Prostate gland (tissue), 2 donors: ENCODE results near the gene TPO.

Source experiments
- CTCF ChIP-seq, 4 experiments: fragments of 200-600 bp in 2 of 4; fragments of 450-650 bp in 2 of 4; sonication (generic) in 2 of 4; IDR thresholded peaks; 1 replicate in 3 of 4; 2 replicates in 1 of 4; pipeline ENCODE4 v1.5.1; 2016 to 2019; ENCODE audit warnings: antibody characterized with exemption in 4 of 4, mild to moderate bottlenecking in 2 of 4, moderate library complexity in 2 of 4
- POLR2A ChIP-seq: fragments of 450-650 bp; IDR thresholded peaks from one replicate; pipeline ENCODE4 v1.6.1; 2016; ENCODE audit warnings: antibody characterized with exemption, mild to moderate bottlenecking
- POLR2AphosphoS5 ChIP-seq: sonication (generic); formaldehyde crosslinking; IDR thresholded peaks from one replicate; pipeline ENCODE4 v1.6.1; 2017; ENCODE audit warnings: antibody characterized with exemption

- TF ChIP-seq POLR2A (no peak), CTCF (IDR thresholded peaks at IDR 0.05) (no peak), POLR2AphosphoS5 (no peak)
Measured at GRCh38 chr2:1415501-1415900, 2.2 kb downstream of the TPO start.
